Metanephros (tissue), 2 donors: Measurements from ENCODE around the gene BEND6. TPM values are rescaled to one million over a fixed set of nuclear protein-coding genes. Genes with fewer than 3 reads are reported as not detected.

Experiments used
- small RNA-seq: library from RNA; depleted of rRNA; stranded (forward); fragments of <200 nt; gene quantifications from one replicate; pipeline ENCODE3, GENCODE V24; 2014; ENCODE audit warnings: low replicate concordance
- total RNA-seq: library from RNA; depleted of rRNA; stranded (reverse); fragments of >200 nt; gene quantifications from one replicate; pipeline ENCODE4 v1.2.3, GENCODE V29; 2014

BEND6 gene, protein sequence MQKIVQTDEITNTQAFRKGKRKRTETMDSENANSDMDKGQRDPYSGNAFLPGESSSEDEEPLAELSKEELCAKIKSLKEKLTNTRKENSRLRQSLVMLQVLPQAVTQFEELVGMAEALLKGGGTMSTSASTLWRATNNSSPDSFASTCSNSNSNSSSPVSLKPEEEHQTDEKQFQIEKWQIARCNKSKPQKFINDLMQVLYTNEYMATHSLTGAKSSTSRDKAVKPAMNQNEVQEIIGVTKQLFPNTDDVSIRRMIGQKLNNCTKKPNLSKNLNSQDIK
- total RNA-seq, result 2.5 TPM

GRCh38 chr6:56954403-56955170 lies at the start of gene BEND6:
Gene BEND6 (plus strand): TSS chr6:56955107. CDS start chr6:56981811, 26,704 bp downstream.

GRCh38 chr6:57046332-57047256 lies 91.7 kb downstream of the BEND6 start, which contains the start of gene KIAA1586:
Gene KIAA1586 (plus strand): TSS chr6:57046693. CDS start chr6:57046756, 63 bp downstream.

Small RNA genes within 50 kb of the gene (small RNA-seq; reads per million reads assigned to genes)
- gene FTH1P15, result not detected
- not detected for gene RNU6-626P

Other genes starting within 250 kb of the BEND6 start
- gene KIAA1586, start 91.6 kb downstream of the BEND6 start, total RNA-seq, result 19.9 TPM
- gene ZNF451, start 135.1 kb downstream of the BEND6 start, total RNA-seq, result 82.0 TPM
- 4.0 TPM for gene BAG2, start 217.2 kb downstream of the BEND6 start, total RNA-seq